HG02852 (cell line): ENCODE data around the gene GAK.

Source experiments
- ATAC-seq: cut with Tn5 transposase; IDR thresholded peaks from one replicate; pipeline ENCODE4 v1.9.1; 2021; ENCODE audit warnings: mild to moderate bottlenecking, moderate library complexity; ENCODE audit not compliant: unreplicated experiment

Gene GAK

DNA sequence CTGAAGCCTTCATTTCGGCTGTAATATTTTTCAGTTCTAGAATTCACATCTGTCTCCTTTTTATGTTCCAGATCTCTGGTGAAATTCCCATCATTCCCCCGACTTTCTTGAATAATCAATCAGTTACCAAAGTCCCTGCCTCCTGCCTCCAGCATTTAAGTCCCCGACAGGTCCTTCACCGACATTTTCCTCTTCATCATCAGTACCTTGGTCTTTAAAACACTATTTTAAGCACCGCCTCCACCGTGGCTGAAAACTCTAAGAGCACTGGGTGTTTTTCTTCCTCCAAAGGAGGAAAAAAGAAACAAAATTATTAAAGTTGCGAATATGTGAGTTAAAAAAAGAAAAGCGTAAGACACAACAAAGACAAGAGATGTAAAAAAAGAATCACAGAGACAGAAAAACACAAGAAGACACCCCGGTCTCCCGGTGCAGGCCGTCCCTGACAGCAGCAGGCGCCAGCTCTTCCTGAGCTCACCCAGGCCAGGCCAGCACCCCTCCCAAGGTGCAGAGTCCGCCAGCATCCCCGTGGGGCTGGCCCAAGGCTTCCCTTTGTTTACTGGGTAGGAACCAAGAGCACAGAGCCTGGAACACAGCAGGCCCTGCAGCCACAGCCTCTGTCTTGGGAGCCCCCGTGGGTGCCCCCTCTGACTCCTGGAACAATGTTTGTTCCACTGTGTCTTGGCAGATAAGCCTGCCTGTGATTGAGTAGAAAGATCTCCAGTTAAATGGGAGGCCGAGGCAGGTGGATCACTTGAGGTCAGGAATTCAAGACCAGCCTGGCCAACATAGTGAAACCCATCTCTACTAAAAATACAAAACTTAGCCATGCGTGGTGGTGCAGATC lies 56.9 kb downstream of the GAK start:
- ATAC-seq, result no peak

DNA sequence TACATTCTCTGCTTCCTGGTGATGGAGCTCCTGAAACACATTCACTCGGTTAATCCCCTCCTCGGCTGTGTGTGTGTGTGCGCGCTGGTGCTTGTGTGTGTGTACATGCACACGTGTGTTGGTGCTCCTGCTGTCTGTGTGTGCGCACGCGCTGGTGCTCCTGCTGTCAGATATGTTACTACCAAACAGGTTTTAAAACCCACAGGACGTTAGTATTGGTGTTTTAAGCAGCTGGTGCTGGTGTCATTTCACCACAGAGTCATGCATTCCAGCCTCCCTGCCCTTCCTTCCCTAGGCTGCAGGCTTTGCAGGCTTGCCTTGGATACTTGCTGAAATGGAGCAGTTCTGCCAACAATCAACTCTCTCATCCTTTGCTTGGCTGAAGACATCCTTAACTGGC lies 58.1 kb downstream of the GAK start:
- no peak for ATAC-seq

DNA sequence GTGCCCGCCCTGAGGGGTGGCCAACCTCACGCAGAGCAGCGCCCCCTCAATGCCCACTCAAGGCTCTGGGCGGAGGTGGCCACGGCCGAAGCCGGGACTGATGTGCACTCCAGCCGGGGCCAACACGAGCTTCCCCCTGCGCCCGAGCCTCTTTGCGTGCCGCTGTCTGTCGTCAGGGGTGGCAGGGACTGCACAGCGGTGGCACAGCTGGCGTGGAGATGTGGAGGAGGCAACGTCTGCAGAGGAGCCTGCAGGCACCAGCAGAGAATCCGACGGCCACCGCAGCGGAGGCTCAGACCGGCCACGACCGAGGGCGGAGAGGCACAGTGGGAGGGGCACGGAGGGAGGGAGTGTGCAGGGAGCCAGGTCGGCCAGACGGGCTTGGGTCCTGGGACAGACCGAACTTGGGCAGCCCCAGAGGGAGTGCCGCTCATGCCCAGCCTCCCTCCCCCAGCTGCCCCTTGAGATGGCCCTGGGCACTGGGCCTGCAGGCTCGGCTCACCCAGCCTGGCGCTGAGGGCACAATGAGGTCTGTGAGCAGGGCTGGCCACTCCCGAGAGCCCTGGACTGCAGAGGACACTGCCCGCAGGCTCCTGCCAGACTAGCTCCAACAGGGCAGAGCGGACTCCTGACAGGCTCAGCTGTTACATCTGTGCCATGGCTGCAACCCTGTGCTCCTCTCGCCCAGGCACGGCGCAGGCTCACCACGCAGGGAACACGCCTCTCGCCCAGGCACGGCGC lies 59.7 kb downstream of the GAK start:
- ATAC-seq, result no peak

DNA sequence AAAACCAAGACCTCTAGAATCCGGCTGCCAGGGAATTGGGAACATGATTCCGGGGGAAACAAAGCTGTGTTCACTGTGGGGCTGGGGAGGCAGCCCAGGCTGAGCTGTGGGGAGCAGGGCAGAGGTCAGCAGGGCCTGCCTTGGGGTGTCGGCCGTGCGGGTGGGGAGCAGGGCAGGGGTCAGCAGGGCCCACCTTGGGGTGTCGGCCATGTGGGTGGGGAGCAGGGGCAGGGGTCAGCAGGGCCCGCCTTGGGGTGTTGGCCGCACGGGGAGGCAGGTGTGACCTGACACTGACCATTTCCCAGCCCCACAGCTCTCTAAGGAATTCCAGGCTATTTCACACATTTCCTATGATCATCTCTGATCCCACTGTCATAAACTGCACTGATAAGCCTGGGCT lies 60.6 kb downstream of the GAK start:
- no peak for ATAC-seq

DNA sequence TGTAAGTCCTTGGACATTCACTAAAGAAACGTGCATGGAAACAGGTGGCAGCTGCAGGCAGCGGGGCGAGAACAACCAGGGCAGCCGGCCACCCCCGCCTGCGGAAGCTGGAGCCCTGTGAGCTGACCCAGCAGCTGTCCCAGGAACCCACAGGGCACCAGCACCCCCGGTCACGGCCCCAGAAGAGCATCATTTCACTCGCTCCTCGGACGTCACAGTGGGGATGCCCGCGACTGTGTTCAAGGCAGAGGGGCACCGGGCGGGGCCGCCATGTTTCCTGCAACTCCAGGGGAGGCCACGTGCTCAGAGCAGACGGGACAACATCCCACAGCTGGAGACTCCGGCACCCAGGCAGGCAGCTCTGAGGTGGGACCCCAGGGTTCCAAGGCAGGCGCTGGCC lies 61.2 kb downstream of the GAK start:
- no peak for ATAC-seq

DNA sequence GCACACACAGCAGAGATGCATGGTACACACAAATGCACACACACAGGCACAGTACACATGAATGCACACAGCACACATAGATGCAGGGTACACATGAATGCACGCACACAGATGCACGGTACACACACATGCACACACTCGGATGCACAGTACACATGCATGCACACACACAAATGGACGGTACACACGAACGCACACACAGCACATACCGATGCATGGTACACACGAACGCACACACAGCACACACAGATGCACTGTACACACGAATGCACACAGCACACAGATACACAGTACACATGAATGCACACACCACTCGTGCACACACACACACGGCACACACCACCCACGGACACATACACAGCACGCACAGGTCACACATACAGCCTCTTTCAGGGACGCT lies 62.3 kb downstream of the GAK start:
- no peak for ATAC-seq

DNA sequence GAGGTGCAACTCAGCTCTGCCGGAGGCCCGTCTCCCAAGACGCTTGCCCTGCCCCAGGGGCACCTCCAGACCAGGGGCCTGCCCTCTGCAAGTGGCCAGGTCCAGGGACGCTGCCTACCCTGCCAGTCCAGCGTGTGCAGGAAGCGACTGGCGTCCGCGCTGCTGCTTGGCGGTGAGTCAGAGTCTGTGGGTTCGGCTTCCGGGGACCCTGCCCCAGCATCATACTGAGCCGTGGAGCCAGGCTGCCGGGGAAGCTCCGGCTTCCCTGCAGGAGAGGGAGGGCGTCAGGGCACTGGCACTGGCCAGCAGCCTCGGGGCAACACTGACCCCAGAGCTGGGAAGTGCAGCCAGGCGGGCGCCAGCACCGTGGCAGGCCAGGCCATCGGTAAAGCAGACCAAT lies 63.7 kb downstream of the GAK start:
- ATAC-seq, result no peak

DNA sequence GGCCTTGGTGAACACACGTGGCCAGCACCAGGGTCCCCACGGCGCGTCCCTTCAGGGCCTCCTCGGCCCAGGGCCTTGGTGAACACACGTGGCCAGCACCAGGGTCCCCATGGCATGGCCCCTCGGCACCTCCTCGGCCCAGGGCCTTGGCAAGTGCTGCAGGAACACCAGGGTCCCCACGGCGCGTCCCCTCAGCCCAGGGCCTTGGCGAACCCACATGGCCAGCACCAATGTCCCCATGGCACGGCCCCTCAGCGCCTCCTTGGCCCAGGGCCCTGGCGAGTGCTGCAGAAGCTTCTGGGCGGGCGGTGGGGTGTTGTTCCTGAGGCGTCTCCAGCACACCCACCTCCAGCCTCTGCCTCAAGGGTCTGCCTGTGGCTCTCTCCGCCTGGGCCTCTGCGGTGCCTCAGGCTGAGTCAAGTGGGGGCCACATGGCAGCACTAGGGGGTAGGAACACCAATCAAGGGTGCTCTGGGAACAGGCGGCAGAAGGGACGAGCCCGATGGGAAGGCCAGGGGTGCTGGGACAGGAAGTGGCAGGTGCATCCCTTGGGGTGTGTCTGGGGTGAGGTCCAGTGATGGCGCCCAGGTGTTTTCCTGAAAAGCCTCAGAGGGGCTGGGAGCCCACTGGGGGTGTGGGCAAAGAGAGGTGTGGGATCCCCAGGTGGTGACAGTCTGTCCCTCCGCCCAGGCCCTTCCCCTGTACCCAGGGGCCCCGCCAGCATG lies 64.4 kb downstream of the GAK start:
- no peak for ATAC-seq

DNA sequence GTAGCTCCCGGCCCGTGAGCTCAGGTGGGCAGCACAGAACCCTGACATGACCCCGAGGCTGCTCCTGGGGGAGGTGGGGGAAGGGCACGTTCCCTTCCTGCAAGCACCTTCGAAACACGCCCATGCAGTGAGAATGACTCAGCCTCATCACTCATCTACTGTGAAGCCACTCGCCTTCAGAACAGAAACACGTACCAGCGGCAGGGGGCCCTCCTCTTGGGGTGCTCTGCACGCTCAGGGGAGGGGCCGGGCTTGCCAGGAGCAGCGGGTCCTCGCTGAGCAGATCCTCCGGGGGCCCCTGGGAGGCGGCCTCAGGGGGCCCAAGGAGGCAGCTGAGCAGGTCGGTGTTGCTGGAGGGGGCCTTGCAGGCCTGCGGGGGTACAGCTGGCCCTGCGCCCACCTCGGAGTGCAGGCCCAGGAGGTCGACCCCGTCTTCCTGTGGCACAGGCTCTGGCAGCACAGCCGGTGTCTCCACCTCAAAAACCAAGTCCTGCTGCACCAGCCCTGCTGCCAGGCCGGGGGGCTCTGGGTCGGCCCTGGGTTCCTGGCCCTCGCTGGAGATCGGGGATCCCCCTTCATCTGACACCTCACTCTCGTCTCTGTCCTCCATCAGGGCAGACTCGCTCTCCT lies 65.2 kb downstream of the GAK start:
- ATAC-seq, result no peak

DNA sequence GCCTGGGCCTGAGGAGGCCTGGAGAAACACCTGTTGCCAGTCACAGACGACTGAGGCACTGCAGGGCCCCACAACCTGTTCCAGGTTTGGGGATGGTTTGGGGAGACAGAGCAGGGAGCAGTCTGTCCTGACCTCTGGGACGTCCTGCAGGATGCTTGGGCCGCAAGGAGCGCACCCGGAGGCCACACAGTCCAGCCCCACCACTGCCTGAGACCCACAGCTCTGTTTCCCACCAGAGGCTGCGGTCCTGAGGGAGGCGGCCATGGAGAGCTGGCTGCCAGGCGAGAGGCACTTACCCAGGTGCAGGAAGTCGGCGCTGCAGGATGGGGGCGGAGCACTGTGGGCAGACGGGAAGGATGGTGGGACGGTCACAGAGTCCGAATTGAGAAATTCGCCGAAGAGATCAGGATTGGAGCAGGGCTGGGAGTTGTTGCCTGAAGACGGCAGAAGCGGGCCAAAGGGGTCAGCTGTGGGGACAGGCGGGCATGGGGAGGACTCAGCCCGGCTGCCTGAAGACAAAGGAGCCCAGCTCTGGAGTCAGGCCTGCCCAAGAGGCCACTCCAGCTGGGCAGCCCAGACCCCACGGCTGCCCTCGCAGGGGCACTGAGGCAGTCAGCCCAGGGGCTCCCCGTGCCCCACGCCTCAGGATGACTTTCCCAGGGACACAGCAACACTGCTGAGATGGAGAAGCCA lies 65.9 kb downstream of the GAK start:
- no peak for ATAC-seq

DNA sequence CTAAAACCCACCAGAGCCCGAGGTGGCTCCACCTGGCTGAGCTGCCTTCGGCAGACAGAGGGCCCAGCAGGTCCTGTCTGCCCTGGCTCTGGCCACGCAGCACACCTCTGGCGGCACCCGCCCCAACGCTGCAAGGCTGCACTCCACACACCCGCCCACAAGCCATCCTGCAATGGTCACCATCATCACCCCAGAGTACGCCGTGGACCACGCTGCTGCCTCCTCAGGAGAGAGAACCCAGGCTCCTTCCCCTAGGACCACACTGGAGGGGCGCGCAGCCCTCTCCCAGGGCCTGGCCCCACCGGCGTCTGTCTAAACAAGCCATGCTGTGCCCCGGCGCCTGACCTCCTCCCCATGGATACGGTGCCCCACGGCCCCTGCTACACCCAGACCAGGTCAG lies 66.5 kb downstream of the GAK start:
- ATAC-seq, result no peak

DNA sequence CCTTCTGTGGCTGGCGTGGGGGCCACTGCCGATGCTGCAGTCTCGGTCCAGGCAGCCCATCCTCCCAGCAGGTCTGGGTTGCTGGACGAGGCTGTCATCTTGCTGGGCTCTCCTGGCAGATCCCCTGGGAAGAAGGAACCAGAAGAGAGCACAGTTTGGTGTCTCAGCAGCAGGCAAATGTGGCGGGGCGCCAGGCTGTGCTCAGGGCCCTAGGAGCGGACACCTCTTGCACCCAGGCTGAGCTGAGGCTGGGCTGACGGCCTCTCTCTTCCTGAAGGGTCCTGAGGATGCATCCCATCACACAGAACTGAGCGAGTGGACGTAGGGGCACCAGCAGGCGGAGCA lies 67.0 kb downstream of the GAK start:
- no peak for ATAC-seq

DNA sequence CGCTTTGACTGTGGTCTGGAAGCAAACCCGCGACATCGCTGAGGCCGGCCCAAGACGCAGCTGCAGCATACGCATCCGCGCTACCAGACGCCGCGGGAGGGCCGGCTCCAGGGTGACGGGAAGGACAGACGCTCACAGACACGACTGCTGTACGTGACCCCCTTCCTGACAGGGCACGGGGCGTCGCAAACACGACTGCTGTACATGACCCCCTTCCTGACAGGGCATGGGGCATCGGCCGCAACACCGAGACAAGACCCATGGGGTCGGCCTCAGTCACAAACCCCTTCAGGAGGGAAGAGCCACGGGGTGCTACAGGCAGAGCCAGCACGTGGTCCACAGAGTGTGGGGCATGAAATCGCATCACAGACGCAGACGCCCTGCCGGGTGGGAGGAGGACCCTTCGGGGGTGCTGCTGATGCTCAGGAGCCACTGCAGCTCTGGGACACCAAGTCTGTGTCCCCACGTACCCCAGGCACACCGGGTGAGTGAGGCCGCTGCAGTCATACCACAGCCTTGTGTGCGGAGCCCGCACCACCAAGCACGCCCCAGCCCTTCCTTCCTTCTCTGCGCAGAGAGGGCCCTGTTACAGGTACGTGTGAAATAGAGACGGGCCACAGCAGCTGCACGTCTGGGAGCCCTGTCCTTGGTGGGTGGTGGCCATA lies 67.5 kb downstream of the GAK start:
- ATAC-seq, result no peak

DNA sequence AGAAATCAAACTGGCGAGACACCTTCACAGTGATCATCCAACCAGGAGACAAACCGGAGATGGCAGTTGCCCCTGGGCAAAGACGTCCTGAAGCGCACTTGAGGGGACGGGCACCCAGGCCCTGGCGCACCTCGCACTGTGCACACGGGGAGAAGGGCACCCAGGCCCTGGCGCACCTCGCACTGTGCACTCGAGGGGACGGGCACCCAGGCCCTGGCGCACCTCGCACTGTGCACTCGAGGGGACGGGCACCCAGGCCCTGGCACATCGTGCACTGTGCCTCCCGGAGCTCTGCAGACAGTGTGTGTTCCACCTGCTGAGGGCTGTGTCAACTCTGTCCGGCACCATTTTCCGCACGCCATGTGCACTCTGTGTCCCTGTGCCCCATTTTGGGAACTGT lies 71.6 kb downstream of the GAK start:
- ATAC-seq, result no peak

DNA sequence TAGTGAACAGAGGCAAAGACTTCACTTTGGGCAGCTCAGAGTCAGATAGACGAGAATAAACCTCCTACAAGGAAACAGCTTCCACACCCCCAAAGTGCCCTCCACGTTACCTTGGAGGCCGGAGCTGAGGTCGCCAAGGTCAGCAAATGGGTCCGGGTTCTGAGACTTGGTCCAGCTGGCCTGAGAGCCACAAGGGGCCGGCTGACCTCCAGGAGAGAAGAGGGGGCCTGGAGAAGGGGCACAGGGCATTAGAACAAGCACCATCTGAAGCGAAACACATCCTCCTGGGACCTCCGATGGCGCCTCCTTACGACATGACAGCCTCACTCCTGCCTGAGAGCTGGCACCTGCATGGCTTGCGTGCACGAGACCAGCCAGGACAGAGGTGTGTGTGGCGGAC lies 72.6 kb downstream of the GAK start:
- ATAC-seq, result no peak

DNA sequence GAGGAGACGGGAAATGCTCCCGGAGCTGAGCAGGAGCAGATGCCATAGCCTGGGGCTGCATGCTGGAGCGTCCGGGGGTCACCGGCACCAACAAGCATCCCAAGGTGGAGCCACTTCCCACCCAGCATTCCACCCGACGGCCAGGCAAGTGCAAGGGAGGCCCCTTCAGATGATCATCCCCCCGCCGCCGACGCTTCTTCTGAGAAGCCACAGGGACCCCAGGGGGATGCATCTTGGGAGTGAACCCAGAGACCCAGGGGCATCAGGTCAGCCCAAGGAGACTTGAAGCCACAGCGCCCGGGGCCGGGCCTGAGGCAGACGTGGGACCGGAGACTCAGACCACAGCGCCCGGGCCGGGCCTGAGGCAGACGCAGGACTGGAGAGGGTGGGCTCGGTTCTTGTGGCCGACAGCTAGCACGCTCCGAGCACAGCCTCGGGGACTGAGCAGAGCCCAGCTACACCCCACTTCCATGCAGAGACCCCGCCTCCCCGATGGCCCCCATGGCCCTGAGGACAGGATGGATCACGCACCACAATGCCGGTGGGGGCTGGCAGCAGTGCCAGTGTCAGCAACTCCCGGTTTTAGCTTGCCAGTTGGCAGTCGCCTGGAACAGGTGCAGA lies 73.2 kb downstream of the GAK start:
- no peak for ATAC-seq

DNA sequence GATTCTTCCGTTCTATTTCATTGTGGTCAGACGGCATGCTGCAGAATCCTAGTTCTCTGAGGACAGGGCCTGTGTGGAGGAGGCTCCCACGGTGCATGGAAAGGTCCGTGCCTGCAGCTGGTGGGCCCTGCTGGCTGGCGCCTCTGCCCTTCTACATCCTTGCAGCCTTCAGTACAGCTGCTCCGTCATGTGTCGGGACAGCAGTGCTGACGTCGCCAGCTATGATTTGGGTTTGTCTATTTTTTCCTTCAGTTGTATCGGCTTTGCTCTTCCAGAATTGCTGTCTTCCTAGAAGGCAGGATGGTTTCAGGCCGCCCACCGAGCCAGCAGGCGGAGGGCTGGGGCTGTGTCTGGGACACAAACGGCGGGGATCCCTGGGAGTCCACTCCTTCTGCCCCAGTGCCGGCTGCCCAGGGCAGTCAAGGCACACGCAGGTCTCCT lies 74.1 kb downstream of the GAK start:
- no peak for ATAC-seq

DNA sequence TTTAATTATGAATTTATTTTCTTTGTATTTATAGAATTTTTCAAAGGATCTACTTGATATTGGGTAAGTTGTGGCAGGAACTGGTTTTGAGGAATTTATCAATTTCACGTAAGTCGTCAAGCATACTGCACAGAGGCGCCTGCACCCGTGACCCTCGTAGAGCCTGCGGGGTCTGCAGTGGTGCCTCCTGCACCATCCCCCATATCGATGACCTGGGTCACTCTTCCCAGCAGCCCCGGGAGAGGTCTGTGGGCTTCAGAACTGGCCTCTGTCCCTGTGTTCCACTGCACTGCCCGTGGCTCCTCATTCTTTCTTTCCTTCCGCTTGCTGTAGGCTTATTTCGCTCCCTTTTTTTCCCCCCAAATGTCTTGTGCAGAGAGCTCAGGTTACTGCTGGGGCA lies 74.7 kb downstream of the GAK start:
- ATAC-seq, result no peak

DNA sequence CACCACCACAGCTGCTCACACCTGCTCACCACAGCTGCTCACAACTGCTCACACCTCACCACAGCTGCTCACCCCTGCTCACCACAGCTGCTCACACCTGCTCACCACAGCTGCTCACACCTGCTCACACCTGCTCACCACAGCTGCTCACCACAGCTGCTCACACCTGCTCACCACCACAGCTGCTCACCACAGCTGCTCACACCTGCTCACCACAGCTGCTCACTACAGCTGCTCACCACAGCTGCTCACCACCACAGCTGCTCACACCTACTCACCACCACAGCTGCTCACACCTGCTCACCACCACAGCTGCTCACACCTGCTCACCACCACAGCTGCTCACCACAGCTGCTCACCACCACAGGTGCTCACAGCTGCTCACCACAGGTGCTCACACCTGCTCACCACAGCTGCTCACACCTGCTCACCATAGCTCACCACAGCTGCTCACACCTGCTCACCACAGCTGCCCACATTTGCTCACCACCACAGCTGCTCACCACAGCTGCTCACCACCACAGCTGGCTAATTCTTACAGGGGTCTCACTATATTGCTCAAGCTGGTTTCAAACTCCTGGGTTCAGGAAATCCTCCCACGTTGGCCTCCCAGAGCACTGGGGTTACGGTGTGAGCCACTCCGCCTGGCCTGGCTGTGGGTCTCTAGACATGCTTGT lies 75.8 kb downstream of the GAK start:
- no peak for ATAC-seq
